GM15510 (cell line): ENCODE measurements around the gene AK8.

Source experiments
- POLR2A ChIP-seq: IDR thresholded peaks from 3 replicates; pipeline ENCODE4 v1.6.1; 2011; ENCODE audit warnings: borderline replicate concordance; ENCODE audit not compliant: insufficient read length; ENCODE audit errors: extremely low read depth

The AK8 gene

DNA sequence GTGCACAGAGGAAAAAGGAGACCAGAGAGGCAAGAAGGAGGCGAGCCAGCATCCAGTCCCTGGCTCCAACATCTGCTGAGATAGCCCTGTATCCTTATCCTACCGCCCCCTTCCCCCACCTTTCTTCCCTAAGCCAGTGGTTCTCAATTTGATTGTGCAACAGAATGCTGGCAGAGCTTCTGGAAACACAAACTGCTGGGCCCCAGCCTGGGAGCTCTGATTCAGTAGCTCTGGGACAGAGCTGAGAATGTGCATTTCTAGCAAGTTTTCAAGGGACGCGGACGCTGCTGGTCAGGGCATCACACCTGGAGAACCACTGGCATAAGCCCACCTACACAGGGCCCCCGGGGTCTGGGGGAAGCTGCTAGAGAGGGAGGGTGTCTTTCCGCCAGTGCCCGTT is 21.1 kb downstream of the AK8 start:
- no peak for TF ChIP-seq POLR2A

DNA sequence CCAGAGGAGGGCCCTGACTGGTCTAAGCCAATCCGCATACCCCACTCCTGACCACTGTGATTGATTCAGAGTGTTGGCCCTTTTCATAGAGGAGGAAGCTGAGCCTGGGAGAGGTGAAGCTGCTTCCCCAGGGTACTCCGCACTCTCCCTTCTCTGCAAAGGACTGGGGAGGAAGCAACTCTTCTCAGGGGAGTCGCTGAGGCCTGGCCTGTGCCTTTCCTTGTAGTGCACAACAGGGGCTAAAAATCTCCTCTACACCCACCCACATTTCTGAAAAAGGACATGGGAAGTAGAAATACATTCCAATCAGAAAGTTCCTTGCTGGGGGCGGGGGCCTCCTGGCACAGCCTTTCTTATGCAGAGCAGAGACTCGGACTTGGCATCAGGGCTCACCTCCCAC is 22.2 kb downstream of the AK8 start:
- no peak for TF ChIP-seq POLR2A

DNA sequence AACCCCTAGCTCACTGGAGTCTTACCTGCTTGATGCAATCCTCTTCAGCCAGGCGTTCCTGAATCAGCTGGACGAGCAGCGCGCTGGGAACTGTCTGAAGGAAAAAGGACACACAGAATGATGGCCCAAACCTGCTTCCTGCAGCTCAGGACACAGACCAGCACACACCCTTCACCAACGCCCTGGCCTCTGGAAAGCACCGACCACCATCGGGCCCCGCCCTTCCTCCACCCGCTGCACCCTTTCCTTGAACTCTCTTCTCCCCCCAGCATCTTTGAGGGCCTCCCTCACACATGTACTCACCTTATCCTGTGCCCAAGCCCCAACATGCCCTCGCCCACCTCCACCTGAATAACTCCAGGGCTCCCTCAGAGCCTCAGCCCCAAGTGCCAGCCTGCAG is 23.3 kb downstream of the AK8 start:
- no peak for TF ChIP-seq POLR2A

DNA sequence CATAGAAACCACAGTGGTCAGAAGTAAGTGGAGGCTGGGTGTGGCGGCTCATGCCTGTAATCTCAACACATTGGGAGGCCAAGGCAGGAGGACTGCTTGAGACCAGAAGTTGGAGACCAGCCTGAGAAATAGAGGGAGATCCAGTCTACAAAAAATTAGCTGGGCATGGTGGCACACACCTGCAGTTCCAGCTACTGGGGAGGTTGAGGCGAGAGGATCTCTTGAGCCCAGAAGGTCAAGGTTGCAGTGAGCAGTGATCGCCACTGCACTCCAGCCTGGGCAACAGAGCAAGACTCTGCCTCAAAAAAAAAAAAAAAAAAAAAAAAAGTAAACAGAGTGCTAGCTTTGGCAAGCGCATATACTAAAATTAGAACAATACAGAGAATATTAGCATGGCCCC is 24.6 kb downstream of the AK8 start:
- TF ChIP-seq POLR2A, result no peak

DNA sequence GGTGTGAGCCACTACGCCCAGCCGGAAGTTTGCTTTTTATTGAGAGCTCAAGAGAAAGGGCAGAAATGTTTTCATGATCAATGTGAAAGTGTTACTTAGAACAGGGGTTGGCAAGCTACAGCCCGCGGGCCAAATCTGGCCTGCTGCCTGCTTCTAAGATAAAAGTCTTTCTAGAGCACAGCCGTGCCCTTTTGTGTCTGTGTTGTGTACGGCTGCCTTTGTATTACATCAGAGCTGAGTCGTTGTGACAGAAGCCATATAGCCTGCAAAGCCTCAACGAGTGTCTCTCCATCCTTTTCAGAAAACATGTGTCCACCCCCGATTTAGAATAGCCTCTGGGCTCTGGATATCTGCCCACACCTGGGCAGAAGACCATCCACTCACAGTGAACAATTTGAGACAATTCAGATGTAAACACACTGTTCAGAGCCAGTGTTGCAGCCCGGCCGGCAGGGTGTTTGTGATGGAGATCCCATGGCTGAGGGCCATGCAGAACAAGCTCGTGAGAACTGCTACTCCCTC is 28.8 kb downstream of the AK8 start:
- TF ChIP-seq POLR2A, result no peak

DNA sequence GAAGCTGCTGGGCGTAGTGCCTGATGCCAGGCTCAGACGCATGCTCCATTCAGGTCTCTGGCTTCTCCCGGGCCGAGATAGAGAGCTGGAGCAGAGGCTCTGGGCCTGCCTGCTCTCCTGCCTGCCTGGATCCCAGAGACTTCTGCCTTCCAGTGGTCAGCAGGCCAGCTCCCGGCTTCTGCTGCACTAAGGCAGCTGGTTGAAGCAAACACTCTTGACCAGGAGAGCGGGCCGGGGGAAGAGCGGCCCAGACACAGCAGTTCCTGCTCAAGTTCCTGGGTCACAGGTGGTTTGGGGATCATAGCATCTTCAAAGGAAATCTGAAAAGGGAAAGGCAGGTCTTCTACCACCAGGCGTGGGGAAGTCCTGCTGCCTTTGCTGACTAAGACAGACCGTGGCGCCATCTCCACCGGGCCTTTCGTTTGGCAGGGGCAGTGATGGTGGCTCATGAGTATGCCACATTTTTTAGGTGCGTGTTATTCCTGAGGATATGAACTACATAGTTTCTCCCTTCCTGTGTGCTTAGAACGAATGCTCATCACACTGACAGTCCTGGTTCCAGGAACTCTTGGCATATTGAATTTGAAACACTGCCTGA is 31.1 kb downstream of the AK8 start:
- no peak for TF ChIP-seq POLR2A

DNA sequence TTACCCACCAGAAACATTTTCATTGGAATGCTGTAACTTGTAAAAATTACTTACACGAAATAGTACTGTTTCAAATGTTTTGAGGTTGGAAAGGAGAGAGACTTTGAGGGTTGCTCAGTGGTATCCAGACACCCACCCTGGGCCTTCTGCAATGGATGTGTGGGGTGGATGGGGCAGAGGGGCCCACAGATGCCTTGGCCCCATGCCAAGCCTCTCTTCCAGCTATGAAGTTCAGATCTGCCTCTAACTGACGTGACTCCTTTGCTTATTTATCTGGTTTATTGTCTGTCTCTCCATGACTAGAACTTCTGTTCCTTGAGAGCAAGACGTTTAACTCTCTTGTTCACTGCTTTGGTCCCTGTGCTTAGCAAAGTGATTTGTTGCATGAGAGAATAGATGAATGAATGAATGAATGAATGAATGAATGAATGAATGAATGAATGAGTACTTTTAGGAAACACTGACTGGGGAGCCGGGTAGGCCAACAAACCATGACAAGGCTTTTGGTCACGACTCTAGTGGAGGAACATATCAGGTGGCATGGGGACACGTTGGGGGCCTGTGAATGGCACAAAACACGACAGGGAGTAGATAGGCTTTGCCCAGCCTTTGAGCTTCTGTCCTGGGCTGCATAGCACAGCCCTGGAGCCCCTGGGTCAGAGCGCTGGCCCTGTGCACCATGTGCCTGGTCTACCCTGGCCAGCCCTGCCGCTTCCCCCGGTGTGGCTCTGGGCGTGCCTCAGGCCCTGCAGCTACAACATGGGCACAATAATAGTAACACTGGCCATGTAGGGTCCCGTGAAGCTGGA is 31.8 kb downstream of the AK8 start:
- no peak for TF ChIP-seq POLR2A

DNA sequence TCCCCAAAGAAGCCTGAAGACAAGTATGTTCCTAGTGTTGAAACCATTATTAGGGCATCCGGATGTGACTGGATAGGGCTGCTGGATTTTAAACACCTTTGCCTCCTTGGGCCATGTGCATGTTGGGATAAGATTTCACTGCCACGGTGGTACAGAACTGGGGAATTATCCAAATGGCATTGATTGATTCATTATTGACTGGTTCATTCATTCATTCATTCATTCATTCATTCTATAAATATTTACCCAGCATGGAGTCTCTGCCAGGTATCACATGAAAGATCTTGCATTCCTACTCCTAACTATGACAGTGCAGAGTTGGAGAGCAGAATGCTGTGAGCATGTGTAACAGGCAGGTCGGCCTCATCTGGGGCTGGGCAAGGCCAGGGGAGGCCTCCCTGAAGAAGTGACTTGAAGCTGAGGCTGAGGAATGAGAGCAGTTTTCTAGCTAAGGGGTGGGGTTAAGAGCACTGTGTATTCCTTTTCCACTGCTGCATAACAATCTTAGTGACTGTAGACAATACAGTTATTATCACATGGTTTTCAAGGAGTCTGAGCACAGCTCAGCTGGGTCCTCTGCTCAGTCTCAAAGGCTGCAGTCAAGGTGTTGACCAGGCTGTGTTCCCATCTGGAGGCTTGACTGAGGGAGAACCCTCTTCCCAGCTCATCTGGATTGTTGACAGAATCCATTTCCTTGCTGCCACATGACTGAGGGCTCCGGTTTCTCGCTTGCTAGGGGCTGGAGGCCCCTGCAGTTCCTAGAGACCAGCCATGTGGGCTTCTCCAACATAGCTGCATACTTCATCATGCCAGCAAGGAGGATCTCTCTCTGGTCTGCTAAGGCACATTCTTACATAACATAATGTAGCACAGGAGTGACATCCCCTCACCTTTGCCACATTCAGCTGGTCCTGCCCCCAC is 35.7 kb downstream of the AK8 start:
- no peak for TF ChIP-seq POLR2A

DNA sequence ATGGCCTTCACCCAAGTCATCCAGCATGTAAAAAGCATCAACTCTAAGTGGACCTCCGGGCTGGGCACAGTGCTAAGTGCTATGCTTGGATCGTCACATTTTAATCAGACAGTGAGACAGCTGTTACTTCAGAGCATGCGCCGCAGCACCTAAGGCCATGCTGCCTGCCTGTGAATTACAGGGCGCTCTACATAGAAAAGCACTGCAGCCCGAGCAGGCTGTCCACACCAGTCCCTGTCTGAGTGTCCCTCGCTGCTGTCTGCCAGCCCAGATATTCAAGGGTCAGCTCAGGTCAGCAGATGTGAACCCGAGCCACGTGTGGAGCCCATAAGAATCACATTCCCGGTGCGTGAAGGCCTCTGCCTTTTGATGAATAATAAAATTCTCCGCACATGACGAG is 37.1 kb downstream of the AK8 start:
- no peak for TF ChIP-seq POLR2A

DNA sequence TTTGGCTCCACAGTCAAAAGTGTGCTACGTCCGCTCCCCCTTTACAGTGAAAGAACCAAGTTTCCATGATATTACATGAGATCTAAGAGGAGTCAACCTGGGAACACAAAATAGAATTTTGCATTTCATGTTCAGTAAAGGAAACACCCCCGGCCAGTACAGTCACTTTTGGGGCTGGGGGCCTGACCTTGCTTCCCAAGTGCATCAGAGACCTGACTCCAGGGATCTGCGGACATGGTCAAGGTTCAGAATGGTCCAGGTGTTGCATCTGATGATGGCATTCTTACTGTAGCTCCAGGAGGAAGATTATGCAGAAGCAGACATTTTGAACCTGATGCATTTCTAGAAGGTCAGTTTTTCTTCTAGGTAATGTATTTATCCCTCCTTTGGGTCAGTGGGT is 39.8 kb downstream of the AK8 start:
- TF ChIP-seq POLR2A, result no peak

DNA sequence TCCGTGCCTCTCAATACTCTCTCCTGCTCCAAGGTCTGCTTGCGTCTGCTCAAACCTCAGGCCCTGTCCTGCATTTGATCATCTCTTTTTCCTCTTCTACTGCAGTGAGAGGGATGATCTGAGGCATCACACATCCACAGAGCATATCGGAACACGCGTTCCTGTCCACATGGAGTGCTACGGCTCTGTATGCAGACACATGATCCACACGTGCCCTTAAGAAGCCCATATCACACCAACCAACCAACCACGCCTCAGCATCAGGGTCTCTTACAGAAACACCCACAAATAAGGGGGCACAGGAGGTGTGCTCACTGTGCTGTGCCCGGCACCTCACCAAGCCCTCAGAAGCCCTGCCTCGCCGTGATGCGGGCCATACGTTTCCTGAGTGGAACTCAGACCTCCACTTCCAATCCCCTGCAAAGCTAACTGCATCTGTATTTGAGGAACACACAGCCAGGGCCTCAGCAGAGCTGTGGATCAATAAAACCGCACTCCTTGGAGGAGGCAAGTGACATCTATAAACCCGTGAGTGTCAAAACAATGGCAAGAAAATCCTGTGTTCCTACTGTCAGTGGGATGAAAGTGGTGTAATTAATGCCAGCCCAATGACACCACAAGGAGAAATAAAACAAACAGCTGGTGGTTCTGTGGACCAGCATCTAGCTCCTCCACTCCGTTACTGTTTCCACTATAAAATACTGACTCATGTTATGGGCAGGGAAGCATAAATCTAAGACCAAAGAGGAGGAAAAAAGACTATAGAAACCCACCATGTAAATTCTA is 40.4 kb downstream of the AK8 start:
- TF ChIP-seq POLR2A, result no peak

DNA sequence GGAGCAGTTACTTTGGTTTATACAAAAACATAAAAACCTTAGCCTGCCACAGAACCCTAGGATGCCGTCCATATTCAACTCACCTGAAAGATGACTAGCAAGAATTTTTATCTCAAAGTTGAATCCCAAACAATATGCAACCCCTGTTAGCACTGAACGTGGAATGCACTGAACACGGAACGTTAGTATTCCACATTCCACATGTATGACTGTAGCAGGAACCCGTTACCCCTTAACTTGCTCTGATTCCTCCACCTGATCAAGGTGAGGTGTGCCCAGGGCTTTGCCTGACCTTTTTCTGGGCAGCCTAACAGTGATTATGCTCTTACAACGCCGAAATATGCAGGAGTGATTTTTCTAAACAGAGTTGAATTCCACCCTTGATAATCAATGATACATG is 43.7 kb downstream of the AK8 start:
- TF ChIP-seq POLR2A, result no peak

DNA sequence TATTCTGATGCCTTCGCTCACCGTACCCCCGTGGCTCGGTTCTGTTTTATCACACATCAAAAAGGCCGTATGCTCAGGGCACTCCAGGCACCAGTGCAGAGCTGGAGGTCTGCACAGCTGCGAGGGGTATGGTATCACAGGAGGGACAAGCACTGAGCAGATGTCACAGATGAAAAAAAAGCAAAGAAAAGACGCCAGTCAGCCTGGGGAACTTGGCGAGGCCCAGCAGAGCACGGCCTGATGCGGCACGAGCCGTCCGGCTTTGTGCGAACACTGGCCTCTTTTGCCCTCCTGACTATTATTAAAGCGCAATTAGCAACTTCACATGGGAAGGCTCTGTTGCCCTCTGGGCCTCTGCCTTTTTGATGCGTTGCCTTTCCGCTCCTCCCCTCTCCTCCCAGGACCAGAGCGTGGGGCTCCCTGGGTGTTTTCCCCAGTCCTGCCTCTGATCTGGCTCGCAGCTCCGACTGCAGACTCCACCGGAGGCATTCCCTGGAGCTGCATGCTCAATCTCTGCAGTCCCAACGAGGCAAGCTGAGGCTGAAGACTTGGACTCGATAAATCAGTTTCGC is 44.4 kb downstream of the AK8 start:
- no peak for TF ChIP-seq POLR2A

DNA sequence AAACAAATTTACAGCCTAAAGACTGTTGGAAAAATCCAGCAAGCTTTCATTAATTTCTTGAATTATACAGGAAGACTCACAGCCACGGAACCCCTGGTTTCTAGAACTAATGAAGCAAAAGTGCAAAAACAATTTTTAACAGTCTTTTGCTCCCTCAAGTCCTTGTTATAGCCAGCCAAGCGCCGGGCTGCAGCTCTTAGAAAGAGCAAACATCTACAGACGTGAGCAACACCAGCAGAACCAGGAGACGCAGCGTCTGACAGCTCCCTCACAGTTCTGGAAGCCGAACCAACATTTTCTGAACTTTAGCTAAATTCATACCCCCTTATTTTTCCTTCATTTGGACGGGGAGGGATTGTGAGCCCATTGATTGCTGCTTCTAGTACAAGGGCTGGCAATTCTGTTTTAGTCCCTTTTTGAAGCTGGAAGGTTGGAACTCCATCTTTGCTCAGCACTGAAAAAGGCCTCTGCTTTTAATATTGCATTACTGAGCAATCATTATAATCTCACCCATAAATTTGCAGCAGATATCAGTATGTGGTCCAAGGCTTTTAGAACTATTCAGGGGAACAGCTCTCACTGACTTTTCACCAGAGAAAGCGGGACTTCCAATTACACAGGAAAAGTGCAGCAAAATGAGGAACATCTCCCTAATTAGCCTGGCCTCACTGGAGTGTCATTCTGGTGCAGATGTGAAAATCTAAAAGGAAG is 45.8 kb downstream of the AK8 start:
- no peak for TF ChIP-seq POLR2A

DNA sequence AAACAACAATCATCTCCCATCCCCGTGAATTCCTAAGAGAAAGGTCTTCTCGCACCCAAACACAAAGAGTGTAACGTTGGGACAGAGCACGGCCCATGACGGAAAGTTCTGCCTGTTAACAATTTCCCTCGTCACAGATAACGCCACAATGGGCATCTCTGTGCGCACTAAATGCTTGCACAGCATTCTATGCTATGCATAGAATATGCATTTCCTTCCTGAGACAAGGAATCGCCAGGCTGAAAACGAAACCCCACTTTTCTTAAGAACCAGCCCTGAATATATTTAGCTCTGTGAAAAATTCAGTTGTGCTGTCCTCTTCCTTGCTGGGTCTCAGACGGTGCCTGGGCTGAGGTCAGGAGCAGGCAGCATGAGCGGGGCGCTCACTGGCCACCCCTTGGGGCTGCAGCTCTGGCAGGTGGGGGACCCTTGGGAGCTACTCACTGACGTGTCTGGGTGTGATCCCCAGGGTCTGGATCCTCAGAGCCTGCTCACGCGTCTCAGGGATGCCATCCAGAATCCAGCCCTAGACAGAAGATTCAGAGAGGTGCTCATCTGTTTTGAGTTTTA is 49.8 kb downstream of the AK8 start:
- TF ChIP-seq POLR2A, result no peak
